T follicular helper cell (primary cell): ENCODE data around the gene RHOBTB3.
"Not testable (repeated sequence)": the region's sequence is repeated elsewhere in the genome, so short reads cannot be mapped to it uniquely, and the experiment has no call there.

Experiments used
- DNase-seq: peaks from one replicate; pipeline ENCODE4 v3.0.0-alpha.2; 2020; ENCODE audit warnings: low read depth
- total RNA-seq, 2 experiments: gene quantifications; one replicate each; lab custom pipeline; 2026; lab: John Stamatoyannopoulos, UW

The RHOBTB3 gene
- 1.1 to 2.2 reads per million in 2 experiments for total RNA-seq

- no peak for DNase-seq
These were observed at the start of gene RHOBTB3 for GRCh38 chr5:95730730-95731570. TSS of gene RHOBTB3 (plus strand) at chr5:95731336. CDS start at chr5:95731683, 347 bp downstream.

DNA sequence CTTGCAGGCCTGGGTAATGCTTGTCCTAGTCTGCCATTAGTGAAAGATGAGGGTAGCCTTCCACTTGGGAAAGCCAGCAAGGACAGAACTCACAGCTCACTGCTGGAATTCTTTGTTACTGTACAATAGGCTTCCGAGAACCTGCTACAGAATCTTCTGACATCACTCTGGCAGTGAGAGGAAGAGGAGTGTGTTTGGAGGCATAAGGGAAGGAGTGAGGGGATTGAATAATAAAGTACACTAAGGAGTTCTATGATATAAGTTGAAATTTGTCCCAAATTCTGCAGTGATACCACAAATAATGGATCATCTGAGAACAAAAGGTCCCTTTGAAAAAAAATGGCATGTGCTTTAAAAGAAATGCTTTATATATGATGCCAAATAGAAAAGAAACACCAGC lies 48.2 kb upstream of the RHOBTB3 start, which contains the start of gene SPATA9:
TSS of gene SPATA9 (minus strand) at position 101 of the 400 bp plus-strand sequence. CDS start 137 bp downstream, outside the sequence.
- no peak for DNase-seq

GRCh38 chr5:95684361-95684760 lies 46.8 kb upstream of the RHOBTB3 start:
- DNase-seq, result no peak

DNA sequence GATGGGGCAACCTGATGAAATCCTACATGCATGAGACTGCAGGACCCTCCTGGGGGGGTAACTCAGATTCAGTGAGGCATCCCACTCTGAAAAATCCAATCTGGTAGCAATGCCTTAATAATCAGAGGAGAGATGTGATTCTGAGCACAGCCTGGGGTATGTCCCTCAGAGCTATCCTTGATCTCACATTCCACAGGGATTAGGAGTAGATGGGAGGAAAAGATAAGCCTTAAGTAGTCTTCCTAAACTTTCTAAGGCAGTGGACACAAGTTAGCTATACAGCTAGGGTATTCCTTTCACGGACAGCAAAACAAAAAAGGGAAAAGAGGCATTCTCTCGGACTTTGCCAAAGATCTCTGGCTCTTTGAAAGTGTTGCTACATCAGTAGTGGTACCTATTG lies 44.5 kb upstream of the RHOBTB3 start:
- no peak for DNase-seq

- no peak for DNase-seq
These were observed 41.5 kb upstream of the RHOBTB3 start for GRCh38 chr5:95689680-95690079.

DNA sequence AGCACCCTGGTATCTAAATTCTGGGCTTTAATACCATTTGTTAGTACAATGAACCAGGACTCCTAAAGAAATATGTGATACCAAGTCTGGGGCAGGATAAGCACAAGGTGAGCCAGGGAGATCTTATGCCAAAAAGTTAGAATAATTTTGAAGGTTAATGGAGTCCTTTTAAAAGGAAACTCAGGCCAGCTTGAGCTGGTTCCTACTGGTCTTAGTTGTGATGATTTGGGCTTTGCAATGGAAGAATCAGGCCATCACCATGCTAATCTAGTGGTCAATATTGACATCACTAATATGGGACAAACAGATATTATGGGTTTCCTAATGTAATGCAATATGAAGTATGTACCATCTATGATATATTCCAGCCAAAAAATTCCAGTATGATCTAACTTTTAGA lies 40.8 kb upstream of the RHOBTB3 start:
- DNase-seq, result no peak

DNA sequence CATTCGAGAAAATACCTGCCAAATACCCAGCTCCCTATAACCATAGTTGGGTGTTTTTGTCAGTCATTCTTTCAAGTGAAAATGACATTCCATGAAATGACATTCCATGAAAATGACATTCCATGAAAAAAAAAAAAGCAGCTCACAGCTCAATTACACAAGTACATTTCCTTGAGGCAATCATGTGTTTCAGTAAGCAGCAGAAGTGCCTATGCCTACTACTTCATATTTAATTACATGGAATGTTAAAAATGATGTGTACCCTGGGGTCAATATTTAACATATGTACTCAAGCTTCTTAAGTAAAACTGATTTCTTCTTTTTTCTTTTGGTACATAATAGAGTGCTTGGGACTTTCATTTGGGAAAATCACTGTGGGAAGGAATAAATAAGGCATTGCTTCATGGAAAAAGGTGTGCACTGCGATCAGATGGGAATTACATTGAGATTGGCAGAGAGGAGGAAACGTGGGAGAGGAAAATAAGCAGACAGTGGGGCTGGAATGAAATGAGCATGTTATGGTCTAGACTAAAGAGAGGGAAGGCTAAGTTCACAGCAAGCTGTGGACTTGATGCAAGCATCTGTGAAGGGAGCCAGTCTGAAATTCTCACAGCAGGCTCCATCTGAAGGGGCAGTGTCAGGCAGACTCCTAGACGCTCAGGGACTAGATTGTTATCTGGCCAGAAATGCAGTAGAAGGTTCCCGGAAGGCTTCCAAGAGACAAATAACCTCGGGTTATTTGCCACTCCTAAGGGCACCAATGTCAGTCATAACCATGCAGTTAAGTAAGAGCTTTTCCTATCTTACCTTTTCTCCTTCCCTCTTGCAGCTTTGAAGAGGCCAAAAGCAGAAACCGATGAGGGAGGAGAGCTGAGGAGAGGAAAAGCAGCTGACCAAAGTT lies 33.1 kb upstream of the RHOBTB3 start:
- DNase-seq, result no peak

DNA sequence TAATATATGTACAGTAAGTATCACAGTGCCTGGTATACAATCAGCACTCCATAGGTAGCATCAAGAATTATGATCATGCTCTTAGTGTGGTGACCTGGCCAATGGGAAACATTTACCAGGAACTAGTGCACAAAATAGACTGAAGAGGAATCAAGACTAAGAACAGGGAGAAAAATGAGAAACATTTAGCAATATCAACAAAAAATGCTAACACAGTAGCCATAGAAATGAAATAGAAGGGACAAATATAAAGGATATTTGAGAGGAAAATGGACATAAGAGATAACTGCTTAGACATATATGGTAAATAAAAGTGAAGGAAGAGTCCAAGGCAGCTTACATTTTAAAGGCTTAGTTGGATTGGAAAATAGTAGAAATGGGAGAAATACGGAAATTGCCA lies 31.8 kb upstream of the RHOBTB3 start:
- no peak for DNase-seq

DNA sequence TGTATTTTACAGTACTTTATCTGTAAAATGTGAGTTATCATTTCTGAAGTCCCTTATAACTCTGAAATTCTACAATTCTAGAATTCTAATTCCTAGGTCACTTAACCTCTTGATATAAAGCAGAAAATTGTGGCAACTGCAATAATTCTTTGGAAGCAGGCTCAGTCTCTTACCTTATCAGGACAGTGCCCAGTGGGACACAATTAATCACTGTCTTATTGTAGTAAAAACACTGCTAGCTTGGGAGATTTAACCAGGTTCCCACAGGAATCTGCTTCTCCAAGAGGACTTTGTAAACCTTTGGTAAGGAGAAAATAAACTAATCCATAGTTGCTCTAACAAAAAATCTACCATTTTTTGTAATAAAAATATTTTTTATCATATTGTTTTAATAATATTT lies 30.1 kb upstream of the RHOBTB3 start:
- DNase-seq, result no peak

GRCh38 chr5:95704150-95704549 lies 27.0 kb upstream of the RHOBTB3 start:
- no peak for DNase-seq

DNA sequence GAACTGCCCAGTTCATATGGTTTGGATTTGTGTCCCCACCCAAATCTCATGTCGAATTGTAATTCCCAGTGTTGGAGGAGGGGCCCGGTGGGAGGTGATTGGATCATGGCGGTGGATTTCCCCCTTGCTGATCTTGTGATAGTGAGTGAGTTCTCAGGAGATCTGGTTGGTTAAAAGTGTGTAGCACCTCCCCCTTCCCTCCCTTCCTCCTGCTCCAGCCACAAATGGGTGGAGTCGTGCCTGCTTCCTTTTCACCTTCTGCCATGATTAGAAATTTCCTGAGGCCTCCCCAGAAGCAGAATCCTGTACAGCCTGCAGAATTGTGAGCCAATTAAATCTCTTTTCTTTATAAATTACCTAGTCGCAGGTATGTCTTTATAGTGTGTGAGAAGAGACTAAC lies 24.9 kb upstream of the RHOBTB3 start:
- DNase-seq, result not testable (repeated sequence)

- no peak for DNase-seq
These were observed 24.1 kb upstream of the RHOBTB3 start for GRCh38 chr5:95707055-95707454.

- not testable (repeated sequence) for DNase-seq
These were observed 23.5 kb upstream of the RHOBTB3 start for GRCh38 chr5:95707534-95708188.

- DNase-seq, result no peak
These were observed 22.3 kb upstream of the RHOBTB3 start for GRCh38 chr5:95708876-95709275.

GRCh38 chr5:95709967-95710650 lies 21.0 kb upstream of the RHOBTB3 start:
- DNase-seq, result no peak

DNA sequence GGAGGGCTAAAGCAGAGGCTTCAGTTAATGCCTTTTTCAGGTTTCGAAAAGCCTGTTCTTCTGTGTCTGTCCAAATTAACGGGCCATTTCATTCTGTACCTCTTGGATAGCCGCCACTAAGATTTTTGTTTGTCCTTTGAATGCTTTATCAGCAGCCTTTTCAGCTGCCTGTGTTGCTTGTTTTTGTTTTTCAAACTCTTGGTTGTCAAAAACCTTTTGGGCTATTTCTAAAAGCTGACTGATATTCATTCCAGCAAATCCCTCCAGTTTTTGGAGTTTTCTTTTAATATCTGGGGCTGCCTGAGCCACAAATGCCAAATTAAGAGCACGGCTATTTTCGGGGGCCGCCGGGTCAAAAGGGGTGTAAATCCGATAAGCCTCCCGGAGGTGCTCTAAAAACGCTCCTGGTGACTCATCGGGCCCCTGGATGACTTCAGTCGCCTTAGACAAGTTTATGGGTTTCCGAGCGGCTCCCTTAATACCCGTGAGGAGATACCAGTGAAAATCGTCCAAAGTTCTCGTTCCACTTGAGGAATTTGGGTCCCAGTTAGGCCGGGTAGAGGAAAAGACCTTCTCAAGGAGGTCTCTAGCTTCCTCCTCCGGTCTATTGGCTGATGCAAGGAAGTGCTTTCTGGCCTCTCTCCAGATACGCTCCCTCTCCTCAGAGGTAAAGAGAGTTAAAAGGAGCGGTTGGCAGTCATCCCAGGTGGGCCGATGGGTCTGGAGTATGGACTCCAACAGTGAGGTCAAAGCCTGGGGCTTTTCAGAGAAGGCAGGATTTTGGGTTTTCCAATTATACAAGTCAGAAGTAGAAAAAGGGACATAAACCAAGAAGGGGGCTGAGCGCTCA lies 20.3 kb upstream of the RHOBTB3 start:
- DNase-seq, result not testable (repeated sequence)

DNA sequence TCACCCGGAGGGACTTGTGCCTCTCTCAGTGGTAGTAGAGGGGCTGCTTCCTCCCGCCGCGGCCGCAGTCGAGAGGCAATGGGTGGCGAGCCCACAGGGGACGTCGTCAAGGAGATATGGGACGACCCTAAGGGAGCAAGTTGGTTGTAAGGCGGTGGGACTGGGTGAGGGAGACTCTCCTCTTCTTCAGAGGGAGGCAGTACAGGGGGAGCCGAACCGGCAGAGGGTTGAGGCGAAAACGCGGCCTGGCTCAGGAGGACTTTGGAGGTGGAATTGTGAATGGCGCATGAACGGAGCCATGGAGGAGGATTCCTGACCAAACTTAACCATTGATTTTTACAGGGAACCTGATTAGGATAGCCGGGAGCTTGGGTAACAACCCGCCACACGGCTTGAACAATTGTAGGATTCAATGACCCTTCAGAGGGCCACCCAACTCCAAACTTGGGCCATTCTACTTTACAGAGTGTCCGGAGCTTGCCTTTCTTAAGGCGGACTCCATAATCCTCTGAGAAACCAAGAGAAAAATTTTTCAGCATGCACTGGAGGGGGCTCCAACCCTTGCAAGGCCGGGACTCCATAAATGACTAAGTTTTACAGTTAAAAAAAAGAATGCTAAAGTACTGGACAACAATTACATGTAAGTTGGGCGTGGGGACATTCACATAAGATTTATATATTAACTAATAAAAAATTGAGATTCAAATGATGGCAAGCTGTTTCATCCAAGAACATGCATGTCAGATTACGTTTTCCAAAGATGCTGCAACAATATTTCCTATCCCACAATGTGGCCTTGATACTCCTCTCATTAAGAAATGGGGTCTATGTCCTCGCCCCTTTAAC lies 19.4 kb upstream of the RHOBTB3 start:
- DNase-seq, result no peak

DNA sequence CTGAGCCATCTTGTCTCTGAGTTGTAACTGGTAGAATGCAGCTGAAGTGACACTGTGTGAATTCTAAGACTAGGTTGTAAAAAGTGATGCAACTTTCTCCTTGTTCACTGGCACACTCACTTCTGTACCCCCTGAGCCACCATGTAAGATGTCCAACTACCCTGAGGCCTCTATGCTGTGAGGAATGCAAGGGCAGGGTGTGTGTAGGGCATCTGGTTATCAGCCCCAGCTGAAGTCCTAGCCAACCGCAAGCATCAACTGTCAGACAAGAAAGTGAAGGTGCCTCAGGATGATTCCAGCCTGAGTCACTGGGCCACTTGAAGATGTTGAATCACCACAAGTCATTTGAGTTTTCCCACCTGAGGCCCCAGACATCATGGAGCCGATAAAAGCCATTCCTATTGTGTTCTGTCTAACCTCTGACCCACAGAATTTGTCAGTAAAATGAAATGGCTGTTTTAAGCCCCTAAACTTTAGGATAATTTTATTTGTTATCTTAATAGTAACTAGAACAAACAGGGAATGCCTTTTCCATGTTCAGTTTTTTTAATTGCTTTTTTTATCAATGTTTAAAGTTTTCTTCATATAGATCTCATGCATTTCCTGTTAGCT lies 18.7 kb upstream of the RHOBTB3 start:
- no peak for DNase-seq

DNA sequence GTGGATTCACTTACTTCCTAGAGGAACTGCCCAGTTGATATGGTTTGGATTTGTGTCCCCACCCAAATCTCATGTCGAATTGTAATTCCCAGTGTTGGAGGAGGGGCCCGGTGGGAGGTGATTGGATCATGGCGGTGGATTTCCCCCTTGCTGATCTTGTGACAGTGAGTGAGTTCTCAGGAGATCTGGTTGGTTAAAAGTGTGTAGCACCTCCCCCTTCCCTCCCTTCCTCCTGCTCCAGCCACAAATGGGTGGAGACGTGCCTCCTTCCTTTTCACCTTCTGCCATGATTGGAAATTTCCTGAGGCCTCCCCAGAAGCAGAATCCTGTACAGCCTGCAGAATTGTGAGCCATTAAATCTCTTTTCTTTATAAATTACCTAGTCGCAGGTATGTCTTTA lies 17.9 kb upstream of the RHOBTB3 start:
- not testable (repeated sequence) for DNase-seq
